Panc1 (cell line): ENCODE measurements around the gene GPC3. TPM values are rescaled to one million over a fixed set of nuclear protein-coding genes. Genes with fewer than 3 reads are reported as not detected.

Experiments
- ATAC-seq: fragments of 200-7000 bp; cut with Tn5 transposase; 2 replicates; pipeline ENCODE4 v1.9.1; 2020; ENCODE audit warnings: mild to moderate bottlenecking, moderate library complexity
- BruUV-seq: library from RNA; stranded (reverse); fragments of 400-500 nt; replicated peaks from 2 replicates; lab custom pipeline; 2021; lab: Mats Ljungman, UMichigan
- CTCF ChIA-PET: fragments of 300-600 bp; sonication (Branson Sonifier 250); formaldehyde crosslinking; loops from one replicate; lab custom pipeline; 2022; ENCODE audit warnings: antibody characterized with exemption; lab: Charles Lee
- POLR2A ChIA-PET: fragments of 300-600 bp; sonication (Branson Sonifier 250); formaldehyde crosslinking; loops from one replicate; lab custom pipeline; 2022; ENCODE audit warnings: antibody characterized with exemption; lab: Charles Lee
- DNase-seq: peaks from one replicate; pipeline ENCODE4 v3.0.0-alpha.2; 2010; ENCODE audit warnings: low read depth, low spot score
- H3K27ac ChIP-seq: 2 replicates; pipeline ENCODE4 v1.5.1; 2011; ENCODE audit warnings: mild to moderate bottlenecking, low read length, inconsistent platforms
- H3K27me3 ChIP-seq: fragments of 200-500 bp; sonication (Bioruptor generic); 2 replicates; pipeline ENCODE4 v1.6.0; 2014; ENCODE audit warnings: low read length, inconsistent platforms; ENCODE audit not compliant: control insufficient read depth, insufficient read depth
- H3K36me3 ChIP-seq: fragments of 200-500 bp; sonication (Bioruptor generic); 2 replicates; pipeline ENCODE4 v1.5.1; 2014; ENCODE audit warnings: inconsistent platforms, mild to moderate bottlenecking, low read length, moderate library complexity; ENCODE audit not compliant: control insufficient read depth, insufficient read depth
- H3K4me1 ChIP-seq: 2 replicates; pipeline ENCODE4 v1.5.1; 2011; ENCODE audit warnings: inconsistent platforms, mild to moderate bottlenecking, low read length, moderate library complexity; ENCODE audit not compliant: control insufficient read depth, insufficient read depth
- H3K4me3 ChIP-seq, 2 experiments: 2 replicates each; pipeline ENCODE4 v1.5.1; 2011 to 2012; ENCODE audit warnings: low read depth in 2 of 2, low read length in 2 of 2, mild to moderate bottlenecking in 2 of 2, inconsistent platforms in 1 of 2, moderate library complexity in 1 of 2
- H3K9me3 ChIP-seq: fragments of 200-500 bp; sonication (Bioruptor generic); 2 replicates; pipeline ENCODE4 v1.5.1; 2014; ENCODE audit warnings: low read depth, mild to moderate bottlenecking, inconsistent platforms, low read length, moderate library complexity; ENCODE audit not compliant: control insufficient read depth, insufficient read depth
- POLR2AphosphoS5 ChIP-seq: IDR thresholded peaks from 2 replicates; pipeline ENCODE4 v1.6.1; 2012; ENCODE audit warnings: mild to moderate bottlenecking, low read depth, low read length, moderate library complexity
- SIN3A ChIP-seq: IDR thresholded peaks from 2 replicates; pipeline ENCODE4 v1.6.1; 2012; ENCODE audit warnings: low read depth, mild to moderate bottlenecking, low read length, moderate library complexity, borderline replicate concordance; ENCODE audit not compliant: insufficient read depth
- TCF7L2 ChIP-seq: IDR thresholded peaks from 2 replicates; pipeline ENCODE4 v1.6.1; 2011; ENCODE audit warnings: mild to moderate bottlenecking, low read depth, low read length, inconsistent platforms
- in situ Hi-C: cut with HindIII; loops from 2 replicates; pipeline ENCODE4 v1.10.0; 2016; ENCODE audit warnings: low sequenced_read_pairs, low pct_unique_long_range_greater_than_20kb
- intact Hi-C: fragments of 100-400 bp; cut with micrococcal nuclease; formaldehyde crosslinking; loops from one replicate; pipeline ENCODE4 v1.10.0; 2022; ENCODE audit not compliant: unreplicated experiment
- total RNA-seq: library from RNA; stranded (reverse); gene quantifications from one replicate; pipeline ENCODE4 v1.2.1, GENCODE V29; 2021; ENCODE audit not compliant: unreplicated experiment
- TF ChIP-seq, protein P1 (sequence below): fragments of 450-650 bp; IDR thresholded peaks from 2 replicates; pipeline ENCODE4 v1.5.1; 2017; ENCODE audit warnings: mild to moderate bottlenecking
- TF ChIP-seq, protein P2 (sequence below), 2 experiments: IDR thresholded peaks; 2 replicates each; pipeline ENCODE4 v1.6.1; 2011 to 2012; ENCODE audit warnings: low read depth in 2 of 2, control low read depth in 1 of 2, low read length in 1 of 2, mild to moderate bottlenecking in 1 of 2, moderate library complexity in 1 of 2; ENCODE audit not compliant: insufficient read depth in 1 of 2

Gene GPC3
- total RNA-seq, 1 experiment from 2014 or later, result 0.95 TPM

- Histone ChIP-seq H3K4me3 (no peak overlapping the region), H3K36me3 (no peaks in the 10 kb centered on the region), H3K9me3 (no peaks in the 10 kb centered on the region), H3K27ac (no peak overlapping the region), H3K4me1 (no peaks in the 10 kb centered on the region), H3K27me3 (no peaks in the 10 kb centered on the region; the same call in 1 of the 2 replicates)
- POLR2A ChIA-PET, result no interaction called here
- in situ Hi-C loops (no loop called here), intact Hi-C loops (loop anchor here (5.0 kb wide), 1 partner anchor 58 kb away; no protein-coding TSS in a partner anchor)
- CTCF ChIA-PET, result no interaction called here
- DNase-seq (no peak), ATAC-seq (no peak)
- BruUV-seq, result no TSS peak
- TF ChIP-seq SIN3A (no peak), TCF7L2 (no peak), POLR2AphosphoS5 (no peak)
- TF ChIP-seq, protein P1, sequence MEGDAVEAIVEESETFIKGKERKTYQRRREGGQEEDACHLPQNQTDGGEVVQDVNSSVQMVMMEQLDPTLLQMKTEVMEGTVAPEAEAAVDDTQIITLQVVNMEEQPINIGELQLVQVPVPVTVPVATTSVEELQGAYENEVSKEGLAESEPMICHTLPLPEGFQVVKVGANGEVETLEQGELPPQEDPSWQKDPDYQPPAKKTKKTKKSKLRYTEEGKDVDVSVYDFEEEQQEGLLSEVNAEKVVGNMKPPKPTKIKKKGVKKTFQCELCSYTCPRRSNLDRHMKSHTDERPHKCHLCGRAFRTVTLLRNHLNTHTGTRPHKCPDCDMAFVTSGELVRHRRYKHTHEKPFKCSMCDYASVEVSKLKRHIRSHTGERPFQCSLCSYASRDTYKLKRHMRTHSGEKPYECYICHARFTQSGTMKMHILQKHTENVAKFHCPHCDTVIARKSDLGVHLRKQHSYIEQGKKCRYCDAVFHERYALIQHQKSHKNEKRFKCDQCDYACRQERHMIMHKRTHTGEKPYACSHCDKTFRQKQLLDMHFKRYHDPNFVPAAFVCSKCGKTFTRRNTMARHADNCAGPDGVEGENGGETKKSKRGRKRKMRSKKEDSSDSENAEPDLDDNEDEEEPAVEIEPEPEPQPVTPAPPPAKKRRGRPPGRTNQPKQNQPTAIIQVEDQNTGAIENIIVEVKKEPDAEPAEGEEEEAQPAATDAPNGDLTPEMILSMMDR, result no peak
- TF ChIP-seq, protein P2, sequence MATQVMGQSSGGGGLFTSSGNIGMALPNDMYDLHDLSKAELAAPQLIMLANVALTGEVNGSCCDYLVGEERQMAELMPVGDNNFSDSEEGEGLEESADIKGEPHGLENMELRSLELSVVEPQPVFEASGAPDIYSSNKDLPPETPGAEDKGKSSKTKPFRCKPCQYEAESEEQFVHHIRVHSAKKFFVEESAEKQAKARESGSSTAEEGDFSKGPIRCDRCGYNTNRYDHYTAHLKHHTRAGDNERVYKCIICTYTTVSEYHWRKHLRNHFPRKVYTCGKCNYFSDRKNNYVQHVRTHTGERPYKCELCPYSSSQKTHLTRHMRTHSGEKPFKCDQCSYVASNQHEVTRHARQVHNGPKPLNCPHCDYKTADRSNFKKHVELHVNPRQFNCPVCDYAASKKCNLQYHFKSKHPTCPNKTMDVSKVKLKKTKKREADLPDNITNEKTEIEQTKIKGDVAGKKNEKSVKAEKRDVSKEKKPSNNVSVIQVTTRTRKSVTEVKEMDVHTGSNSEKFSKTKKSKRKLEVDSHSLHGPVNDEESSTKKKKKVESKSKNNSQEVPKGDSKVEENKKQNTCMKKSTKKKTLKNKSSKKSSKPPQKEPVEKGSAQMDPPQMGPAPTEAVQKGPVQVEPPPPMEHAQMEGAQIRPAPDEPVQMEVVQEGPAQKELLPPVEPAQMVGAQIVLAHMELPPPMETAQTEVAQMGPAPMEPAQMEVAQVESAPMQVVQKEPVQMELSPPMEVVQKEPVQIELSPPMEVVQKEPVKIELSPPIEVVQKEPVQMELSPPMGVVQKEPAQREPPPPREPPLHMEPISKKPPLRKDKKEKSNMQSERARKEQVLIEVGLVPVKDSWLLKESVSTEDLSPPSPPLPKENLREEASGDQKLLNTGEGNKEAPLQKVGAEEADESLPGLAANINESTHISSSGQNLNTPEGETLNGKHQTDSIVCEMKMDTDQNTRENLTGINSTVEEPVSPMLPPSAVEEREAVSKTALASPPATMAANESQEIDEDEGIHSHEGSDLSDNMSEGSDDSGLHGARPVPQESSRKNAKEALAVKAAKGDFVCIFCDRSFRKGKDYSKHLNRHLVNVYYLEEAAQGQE (IDR thresholded peaks at IDR 0.05; ENCODE audit: insufficient read depth in 1 of 2, low read depth in 2 of 2, low read length in 1 of 2), result no peak
These were observed 405.8 kb downstream of the GPC3 start for GRCh38 chrX:133579631-133580030.

- TF ChIP-seq, protein P2 (IDR thresholded peaks at IDR 0.05; ENCODE audit: insufficient read depth in 1 of 2, low read depth in 2 of 2, low read length in 1 of 2), result no peak
- TF ChIP-seq TCF7L2, result no peak
- TF ChIP-seq SIN3A, result no peak
- no peak for TF ChIP-seq POLR2AphosphoS5
- TF ChIP-seq, protein P1, result no peak
- no peaks in the 10 kb centered on the region; the same call in 1 of the 2 replicates for H3K27me3 ChIP-seq
- intact Hi-C loops (loop anchor here (5.0 kb wide), 1 partner anchor 60 kb away; no protein-coding TSS in a partner anchor), in situ Hi-C loops (no loop called here)
- H3K4me3 ChIP-seq, result no peak overlapping the region
- no peak overlapping the region for H3K27ac ChIP-seq
- DNase-seq (no peak), ATAC-seq (no peak)
- CTCF ChIA-PET, result no interaction called here
- no peaks in the 10 kb centered on the region for H3K36me3 ChIP-seq
- no TSS peak for BruUV-seq
- H3K4me1 ChIP-seq, result no peaks in the 10 kb centered on the region
- H3K9me3 ChIP-seq, result no peaks in the 10 kb centered on the region
- POLR2A ChIA-PET, result no interaction called here
These were observed 408.5 kb downstream of the GPC3 start for GRCh38 chrX:133576876-133577275.
